Measurements from ENCODE around the gene GYS1. TPM values are rescaled to one million over a fixed set of nuclear protein-coding genes. Genes with fewer than 3 reads are reported as not detected.
"Not testable (repeated sequence)": the region's sequence is repeated elsewhere in the genome, so short reads cannot be mapped to it uniquely, and the experiment has no call there.

The GYS1 gene
- total RNA-seq, 1 donor from 2014 or later: 69.0 TPM

- no peak for DNase-seq
- H3K9me3 Mint-ChIP-seq (ENCODE audit: unreplicated experiment): peaks cover 2% of the 10 kb centered on the region
These were observed 67.8 kb downstream of the GYS1 start for GRCh38 chr19:48925240-48925843.

GRCh38 chr19:48922548-48923490 is 70.3 kb downstream of the GYS1 start:
- peaks cover 5% of the 10 kb centered on the region for H3K27me3 Mint-ChIP-seq (ENCODE audit: unreplicated experiment)

More at GRCh38 chr19:48925240-48925843, 67.8 kb downstream of the GYS1 start:
- Mint-ChIP-seq H3K4me1 (ENCODE audit: low read depth, unreplicated experiment) (no peaks in the 10 kb centered on the region), H3K27me3 (ENCODE audit: unreplicated experiment) (peaks cover 5% of the 10 kb centered on the region), H3K27ac (ENCODE audit: unreplicated experiment) (no peak overlapping the region), H3K4me3 (ENCODE audit: unreplicated experiment) (no peak overlapping the region), H3K36me3 (ENCODE audit: unreplicated experiment) (no peaks in the 10 kb centered on the region)
- TF ChIP-seq, protein P1, sequence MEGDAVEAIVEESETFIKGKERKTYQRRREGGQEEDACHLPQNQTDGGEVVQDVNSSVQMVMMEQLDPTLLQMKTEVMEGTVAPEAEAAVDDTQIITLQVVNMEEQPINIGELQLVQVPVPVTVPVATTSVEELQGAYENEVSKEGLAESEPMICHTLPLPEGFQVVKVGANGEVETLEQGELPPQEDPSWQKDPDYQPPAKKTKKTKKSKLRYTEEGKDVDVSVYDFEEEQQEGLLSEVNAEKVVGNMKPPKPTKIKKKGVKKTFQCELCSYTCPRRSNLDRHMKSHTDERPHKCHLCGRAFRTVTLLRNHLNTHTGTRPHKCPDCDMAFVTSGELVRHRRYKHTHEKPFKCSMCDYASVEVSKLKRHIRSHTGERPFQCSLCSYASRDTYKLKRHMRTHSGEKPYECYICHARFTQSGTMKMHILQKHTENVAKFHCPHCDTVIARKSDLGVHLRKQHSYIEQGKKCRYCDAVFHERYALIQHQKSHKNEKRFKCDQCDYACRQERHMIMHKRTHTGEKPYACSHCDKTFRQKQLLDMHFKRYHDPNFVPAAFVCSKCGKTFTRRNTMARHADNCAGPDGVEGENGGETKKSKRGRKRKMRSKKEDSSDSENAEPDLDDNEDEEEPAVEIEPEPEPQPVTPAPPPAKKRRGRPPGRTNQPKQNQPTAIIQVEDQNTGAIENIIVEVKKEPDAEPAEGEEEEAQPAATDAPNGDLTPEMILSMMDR (IDR thresholded peaks at IDR 0.05; ENCODE audit: partially characterized antibody, unreplicated experiment): no peak

DNA sequence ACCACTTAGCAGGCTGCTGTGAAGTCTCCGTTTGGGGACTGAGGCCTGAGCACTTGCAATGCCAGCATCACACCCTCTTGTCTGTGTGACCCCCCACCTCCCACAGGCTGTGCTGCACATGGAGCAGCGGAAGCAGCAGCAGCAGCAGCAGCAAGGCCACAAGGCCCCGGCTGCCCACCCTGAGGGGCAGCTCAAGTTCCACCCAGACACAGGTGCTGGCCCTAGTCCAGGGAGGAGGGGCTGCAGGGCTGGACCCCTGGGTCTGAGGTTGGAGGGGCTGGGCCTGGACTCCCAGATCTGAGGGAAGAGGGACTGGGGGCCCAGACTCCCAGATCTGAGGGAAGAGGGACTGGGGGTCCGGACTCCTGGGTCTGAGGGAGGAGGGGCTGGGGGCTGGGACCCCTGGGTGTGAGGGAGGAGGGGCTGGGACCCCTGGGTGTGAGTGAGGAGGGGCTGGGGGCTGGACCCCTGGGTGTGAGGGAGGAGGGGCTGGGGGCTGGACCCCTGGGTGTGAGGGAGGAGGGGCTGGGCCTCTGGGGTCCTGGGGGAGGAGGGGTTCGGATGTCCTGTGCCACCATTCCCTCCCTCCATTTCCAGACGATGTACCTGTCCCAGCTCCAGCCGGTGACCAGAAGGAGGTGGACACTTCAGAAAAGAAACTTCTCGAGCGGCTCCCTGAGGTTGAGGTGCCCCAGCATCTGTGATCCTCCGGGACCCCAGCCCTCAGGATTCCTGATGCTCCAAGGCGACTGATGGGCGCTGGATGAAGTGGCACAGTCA is 71.2 kb downstream of the GYS1 start:
- TF ChIP-seq, protein P1 (IDR thresholded peaks at IDR 0.05; ENCODE audit: partially characterized antibody, unreplicated experiment): no peak
- peaks cover 5% of the 10 kb centered on the region for H3K27me3 Mint-ChIP-seq (ENCODE audit: unreplicated experiment)
- H3K4me3 Mint-ChIP-seq (ENCODE audit: unreplicated experiment): no peak overlapping the region
- DNase-seq: no peak
- H3K36me3 Mint-ChIP-seq (ENCODE audit: unreplicated experiment): no peaks in the 10 kb centered on the region
- no peaks in the 10 kb centered on the region for H3K4me1 Mint-ChIP-seq (ENCODE audit: low read depth, unreplicated experiment)
- peaks cover 2% of the 10 kb centered on the region for H3K9me3 Mint-ChIP-seq (ENCODE audit: unreplicated experiment)
- no peak overlapping the region for H3K27ac Mint-ChIP-seq (ENCODE audit: unreplicated experiment)

More at GRCh38 chr19:48922548-48923490, 70.3 kb downstream of the GYS1 start:
- TF ChIP-seq, protein P1 (IDR thresholded peaks at IDR 0.05; ENCODE audit: partially characterized antibody, unreplicated experiment): no peak
- H3K36me3 Mint-ChIP-seq (ENCODE audit: unreplicated experiment): no peaks in the 10 kb centered on the region
- peaks cover 2% of the 10 kb centered on the region for H3K9me3 Mint-ChIP-seq (ENCODE audit: unreplicated experiment)
- no peaks in the 10 kb centered on the region for H3K4me1 Mint-ChIP-seq (ENCODE audit: low read depth, unreplicated experiment)
- H3K4me3 Mint-ChIP-seq (ENCODE audit: unreplicated experiment): no peak overlapping the region
- no peak overlapping the region for H3K27ac Mint-ChIP-seq (ENCODE audit: unreplicated experiment)
- DNase-seq: no peak

DNA sequence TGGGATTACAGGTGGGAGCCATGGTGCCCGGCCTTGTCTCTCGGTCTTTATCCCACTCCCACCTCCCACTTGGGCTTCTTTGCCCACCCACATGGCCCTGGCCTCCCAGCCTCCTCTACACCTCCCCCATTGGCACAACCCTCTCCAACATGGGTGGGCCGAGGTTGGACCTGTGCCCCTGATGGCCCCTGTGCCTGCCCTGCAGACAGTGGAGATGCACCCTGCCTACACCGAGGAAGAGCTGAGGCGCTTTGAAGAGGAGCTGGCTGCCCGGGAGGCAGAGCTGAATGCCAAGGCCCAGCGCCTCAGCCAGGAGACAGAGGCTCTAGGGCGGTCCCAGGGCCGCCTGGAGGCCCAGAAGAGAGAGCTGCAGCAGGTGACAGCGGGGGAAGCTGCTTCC is 72.2 kb downstream of the GYS1 start:
- Mint-ChIP-seq H3K27ac (ENCODE audit: unreplicated experiment) (no peak overlapping the region), H3K36me3 (ENCODE audit: unreplicated experiment) (no peaks in the 10 kb centered on the region), H3K27me3 (ENCODE audit: unreplicated experiment) (peaks cover 5% of the 10 kb centered on the region), H3K9me3 (ENCODE audit: unreplicated experiment) (peaks cover 2% of the 10 kb centered on the region), H3K4me3 (ENCODE audit: unreplicated experiment) (no peak overlapping the region), H3K4me1 (ENCODE audit: low read depth, unreplicated experiment) (no peaks in the 10 kb centered on the region)
- no peak for DNase-seq
- TF ChIP-seq, protein P1 (IDR thresholded peaks at IDR 0.05; ENCODE audit: partially characterized antibody, unreplicated experiment): no peak

- not testable (repeated sequence) for H3K36me3 Mint-ChIP-seq (ENCODE audit: unreplicated experiment); DNase-seq; H3K4me3 Mint-ChIP-seq (ENCODE audit: unreplicated experiment); H3K4me1 Mint-ChIP-seq (ENCODE audit: low read depth, unreplicated experiment); H3K9me3 Mint-ChIP-seq (ENCODE audit: unreplicated experiment); H3K27ac Mint-ChIP-seq (ENCODE audit: unreplicated experiment); H3K27me3 Mint-ChIP-seq (ENCODE audit: unreplicated experiment)
These were observed 73.8 kb downstream of the GYS1 start for GRCh38 chr19:48919271-48919670.

All from glutamatergic neuron (in vitro differentiated cells).